ENCODE measurements around the gene BICDL1. TPM values are rescaled to one million over a fixed set of nuclear protein-coding genes. Genes with fewer than 3 reads are reported as not detected.

BICDL1 gene
- total RNA-seq, 2 donors from 2014 or later: 5.9 to 6.2 TPM

- DNase-seq (no peak), ATAC-seq (no peak)
- H3K4me1 ChIP-seq: no peaks in the 10 kb centered on the region
- no peaks in the 10 kb centered on the region for H3K9me3 ChIP-seq
- intact Hi-C loops (cut with DNase I): no loop called here
- TF ChIP-seq, protein P1, sequence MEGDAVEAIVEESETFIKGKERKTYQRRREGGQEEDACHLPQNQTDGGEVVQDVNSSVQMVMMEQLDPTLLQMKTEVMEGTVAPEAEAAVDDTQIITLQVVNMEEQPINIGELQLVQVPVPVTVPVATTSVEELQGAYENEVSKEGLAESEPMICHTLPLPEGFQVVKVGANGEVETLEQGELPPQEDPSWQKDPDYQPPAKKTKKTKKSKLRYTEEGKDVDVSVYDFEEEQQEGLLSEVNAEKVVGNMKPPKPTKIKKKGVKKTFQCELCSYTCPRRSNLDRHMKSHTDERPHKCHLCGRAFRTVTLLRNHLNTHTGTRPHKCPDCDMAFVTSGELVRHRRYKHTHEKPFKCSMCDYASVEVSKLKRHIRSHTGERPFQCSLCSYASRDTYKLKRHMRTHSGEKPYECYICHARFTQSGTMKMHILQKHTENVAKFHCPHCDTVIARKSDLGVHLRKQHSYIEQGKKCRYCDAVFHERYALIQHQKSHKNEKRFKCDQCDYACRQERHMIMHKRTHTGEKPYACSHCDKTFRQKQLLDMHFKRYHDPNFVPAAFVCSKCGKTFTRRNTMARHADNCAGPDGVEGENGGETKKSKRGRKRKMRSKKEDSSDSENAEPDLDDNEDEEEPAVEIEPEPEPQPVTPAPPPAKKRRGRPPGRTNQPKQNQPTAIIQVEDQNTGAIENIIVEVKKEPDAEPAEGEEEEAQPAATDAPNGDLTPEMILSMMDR (IDR thresholded peaks at IDR 0.05): no peak
- no peak for TF ChIP-seq POLR2A (IDR thresholded peaks at IDR 0.05)
- no peak overlapping the region for H3K4me3 ChIP-seq
- H3K27ac ChIP-seq: no peak overlapping the region
- WGBS, 2 donors: 84 to 91% methylated on average over 10 to 14 of the region's 14 CpGs
- peaks cover 29 to 72% of the 10 kb centered on the region in 2 donors for H3K36me3 ChIP-seq (replicated peaks in 1 of 2; ENCODE audit: insufficient read depth in 1 of 2, low read depth in 2 of 2)
- no peaks in the 10 kb centered on the region for H3K27me3 ChIP-seq
These were observed 153.3 kb downstream of the BICDL1 start for GRCh38 chr12:120142231-120142877.

Small RNAs within 50 kb of the gene (small RNA-seq; reads per million reads assigned to genes)
- gene AC004812.1: not detected

Other genes with a start within 250 kb of the BICDL1 start
- 1 to 10 TPM in 1 of 2 donors, under 1 TPM in 1; 0.33 to 1.3 TPM for gene CIT, start 111.9 kb upstream of the BICDL1 start, total RNA-seq
- 1 to 10 TPM; 4.0 to 7.0 TPM for gene RAB35, start 127.5 kb downstream of the BICDL1 start, total RNA-seq
- 10 to 100 TPM; 39.7 to 83.1 TPM for gene GCN1, start 205.5 kb downstream of the BICDL1 start, total RNA-seq
- gene RPLP0, start 211.9 kb downstream of the BICDL1 start, total RNA-seq: 1,000 to 10,000 TPM; 1,243 to 1,902 TPM